ENCODE data around the gene SMYD4.
"Not testable (repeated sequence)": the region's sequence is repeated elsewhere in the genome, so short reads cannot be mapped to it uniquely, and the experiment has no call there.

Gene SMYD4

DNA sequence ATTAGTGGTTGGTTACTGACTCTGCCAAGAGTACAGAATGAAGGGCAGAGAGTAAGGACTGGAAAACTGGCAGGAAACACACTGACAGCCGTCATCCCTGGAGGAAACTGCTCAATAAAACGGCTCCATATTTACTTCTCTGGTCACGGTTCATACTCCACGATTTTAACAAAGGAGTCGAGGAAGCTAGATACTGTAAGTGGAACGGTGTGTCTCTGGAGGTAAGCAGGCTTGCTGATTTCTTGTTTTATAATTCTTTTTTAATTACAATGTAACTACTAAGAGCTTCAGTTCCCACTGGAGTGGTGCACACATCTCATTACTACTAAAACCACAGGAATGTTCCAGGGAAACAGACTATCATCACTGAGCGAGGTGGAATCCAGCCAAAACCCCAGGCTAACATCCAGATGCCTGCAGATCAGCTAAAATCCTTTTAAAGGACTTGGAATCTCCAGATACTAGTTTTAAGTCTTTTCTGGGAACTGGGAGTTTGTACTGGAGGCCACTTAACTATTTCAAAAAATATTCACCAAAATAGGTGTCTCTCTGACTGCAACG is 50.1 kb downstream of the SMYD4 start:
- no peak for DNase-seq (ENCODE audit: low spot score)

GRCh38 chr17:1776857-1777256 is 52.8 kb downstream of the SMYD4 start:
- no peak for DNase-seq (ENCODE audit: low spot score)

DNA sequence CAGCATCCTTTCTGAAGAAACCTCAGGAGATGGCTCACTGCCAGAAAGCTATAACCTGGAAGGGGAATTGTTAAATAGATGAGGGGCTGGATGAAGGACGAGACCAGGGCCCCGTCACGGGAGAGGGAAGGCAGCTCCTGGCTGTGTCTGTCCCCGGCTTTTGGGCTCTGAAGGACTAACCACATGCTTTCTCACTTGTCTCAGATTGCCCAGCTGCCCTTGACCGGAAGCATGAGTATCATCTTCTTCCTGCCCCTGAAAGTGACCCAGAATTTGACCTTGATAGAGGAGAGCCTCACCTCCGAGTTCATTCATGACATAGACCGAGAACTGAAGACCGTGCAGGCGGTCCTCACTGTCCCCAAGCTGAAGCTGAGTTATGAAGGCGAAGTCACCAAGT is 53.4 kb downstream of the SMYD4 start:
- DNase-seq (ENCODE audit: low spot score): no peak

GRCh38 chr17:1774390-1775176 is 55.1 kb downstream of the SMYD4 start:
- DNase-seq (ENCODE audit: low spot score): no peak

- DNase-seq (ENCODE audit: low spot score): no peak
Observed at GRCh38 chr17:1773696-1774181, 56.0 kb downstream of the SMYD4 start.

DNA sequence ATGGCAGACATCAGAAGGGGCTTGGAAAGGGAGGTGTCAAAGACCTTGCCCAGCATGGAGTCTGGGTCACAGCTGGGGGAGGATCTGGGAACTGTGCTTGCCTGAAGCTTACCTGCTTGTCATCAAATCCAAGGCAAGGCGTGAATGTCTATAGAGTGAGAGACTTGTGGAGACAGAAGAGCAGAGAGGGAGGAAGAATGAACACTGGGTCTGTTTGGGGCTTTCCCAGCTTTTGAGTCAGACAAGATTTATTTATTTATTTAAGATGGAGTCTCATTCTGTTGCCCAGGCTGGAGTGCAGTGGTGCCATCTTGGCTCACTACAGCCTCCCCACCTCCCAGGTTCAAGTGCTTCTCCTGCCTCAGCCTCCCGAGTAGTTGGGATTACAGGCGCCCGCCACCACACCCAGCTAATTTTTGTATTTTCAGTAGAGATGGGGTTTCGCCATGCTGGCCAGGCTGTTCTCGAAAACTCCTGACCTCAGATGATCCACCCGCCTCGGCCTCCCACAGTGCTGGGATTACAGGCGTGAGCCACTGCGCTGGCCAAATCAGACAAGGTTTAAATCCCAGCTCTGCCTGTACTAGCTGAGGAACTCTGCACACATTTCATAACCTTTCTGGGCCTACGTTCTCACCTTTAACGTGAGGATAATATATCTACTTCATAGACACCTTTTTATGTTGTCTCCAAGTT is 56.6 kb downstream of the SMYD4 start:
- DNase-seq (ENCODE audit: low spot score): peak; percentile 8

DNA sequence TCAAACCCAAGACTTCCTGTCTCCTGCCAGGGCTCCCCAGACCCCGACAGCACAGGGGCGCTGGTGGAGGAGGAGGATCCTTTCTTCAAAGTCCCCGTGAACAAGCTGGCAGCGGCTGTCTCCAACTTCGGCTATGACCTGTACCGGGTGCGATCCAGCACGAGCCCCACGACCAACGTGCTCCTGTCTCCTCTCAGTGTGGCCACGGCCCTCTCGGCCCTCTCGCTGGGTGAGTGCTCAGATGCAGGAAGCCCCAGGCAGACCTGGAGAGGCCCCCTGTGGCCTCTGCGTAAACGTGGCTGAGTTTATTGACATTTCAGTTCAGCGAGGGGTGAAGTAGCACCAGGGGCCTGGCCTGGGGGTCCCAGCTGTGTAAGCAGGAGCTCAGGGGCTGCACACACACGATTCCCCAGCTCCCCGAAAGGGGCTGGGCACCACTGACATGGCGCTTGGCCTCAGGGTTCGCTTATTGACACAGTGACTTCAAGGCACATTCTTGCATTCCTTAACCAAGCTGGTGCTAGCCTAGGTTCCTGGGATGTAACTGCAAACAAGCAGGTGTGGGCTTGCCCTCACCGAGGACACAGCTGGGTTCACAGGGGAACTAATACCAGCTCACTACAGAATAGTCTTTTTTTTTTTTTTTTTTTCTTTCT is 59.8 kb downstream of the SMYD4 start:
- no peak for DNase-seq (ENCODE audit: low spot score)

DNA sequence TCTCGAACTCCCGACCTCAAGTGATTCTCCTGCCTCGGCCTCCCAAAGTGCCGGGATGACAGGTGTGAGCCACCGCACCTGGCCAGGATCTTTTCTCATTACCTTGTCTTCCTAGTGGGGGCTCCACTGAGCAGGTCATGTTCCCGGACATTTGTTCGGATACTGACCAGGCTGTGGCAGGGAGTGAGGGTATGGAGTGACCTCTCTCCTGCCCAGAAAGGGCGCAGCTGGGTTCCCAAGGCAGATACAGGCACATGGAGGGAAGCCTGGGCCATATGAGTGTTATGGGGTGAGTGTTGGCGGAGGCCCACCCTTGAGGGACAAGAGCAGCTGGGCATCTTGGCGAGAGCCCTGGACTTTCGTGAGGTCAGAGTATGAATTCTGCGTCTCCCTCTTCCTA is 62.3 kb downstream of the SMYD4 start:
- DNase-seq (ENCODE audit: low spot score): no peak

DNA sequence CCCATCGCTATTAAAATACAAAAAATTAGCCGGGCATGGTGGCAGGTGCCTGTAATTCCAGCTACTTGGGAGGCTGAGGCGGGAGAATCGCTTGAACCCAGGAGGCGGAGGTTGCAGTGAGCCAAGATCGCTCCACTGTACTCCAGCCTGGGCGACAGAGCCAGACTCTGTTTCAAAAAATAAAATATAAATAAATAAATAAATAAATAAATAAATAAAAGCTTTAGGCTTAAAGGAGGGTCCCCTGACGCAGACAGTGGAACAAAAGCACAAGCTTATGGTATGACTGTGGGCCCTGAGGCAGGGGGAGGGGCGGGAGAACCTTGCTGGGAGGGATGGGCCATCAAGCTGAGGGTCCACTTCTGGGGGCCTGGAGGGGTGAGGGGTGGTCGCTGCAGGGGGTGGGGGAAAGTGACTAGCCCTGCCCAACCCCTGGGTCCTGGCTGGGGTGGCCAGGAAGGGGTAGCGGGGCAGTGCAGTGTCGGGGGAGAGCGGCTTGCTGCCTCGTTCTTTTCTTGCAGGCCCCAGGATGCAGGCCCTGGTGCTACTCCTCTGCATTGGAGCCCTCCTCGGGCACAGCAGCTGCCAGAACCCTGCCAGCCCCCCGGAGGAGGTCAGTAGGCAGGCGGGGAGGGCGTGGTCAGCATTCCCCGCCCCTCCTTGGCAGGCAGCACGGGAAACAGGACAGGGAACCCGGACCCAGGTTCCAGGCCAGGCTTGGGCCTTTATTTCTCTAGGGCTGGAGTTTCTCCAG is 63.1 kb downstream of the SMYD4 start:
- DNase-seq (ENCODE audit: low spot score): no peak

- DNase-seq (ENCODE audit: low spot score): no peak
Observed at GRCh38 chr17:1765576-1765975, 64.1 kb downstream of the SMYD4 start.

DNA sequence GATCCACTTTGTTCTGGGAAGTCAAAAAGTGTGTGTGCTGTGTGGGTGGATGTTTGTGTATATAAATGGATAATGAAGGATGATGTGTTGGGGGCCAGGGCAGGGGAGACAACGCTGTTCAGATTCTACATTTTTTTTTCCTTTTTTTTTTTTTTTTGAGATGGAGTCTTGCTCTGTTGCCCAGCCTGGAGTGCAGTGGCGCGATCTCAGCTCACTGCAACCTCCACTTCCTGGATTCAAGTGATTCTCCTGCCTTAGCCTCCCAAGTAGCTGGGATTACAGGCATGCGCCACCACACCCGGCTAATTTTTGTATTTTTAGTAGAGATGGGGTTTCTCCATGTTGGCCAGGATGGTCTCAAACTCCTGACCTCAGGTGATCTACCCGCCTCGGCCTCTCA is 65.0 kb downstream of the SMYD4 start:
- DNase-seq (ENCODE audit: low spot score): not testable (repeated sequence)

DNA sequence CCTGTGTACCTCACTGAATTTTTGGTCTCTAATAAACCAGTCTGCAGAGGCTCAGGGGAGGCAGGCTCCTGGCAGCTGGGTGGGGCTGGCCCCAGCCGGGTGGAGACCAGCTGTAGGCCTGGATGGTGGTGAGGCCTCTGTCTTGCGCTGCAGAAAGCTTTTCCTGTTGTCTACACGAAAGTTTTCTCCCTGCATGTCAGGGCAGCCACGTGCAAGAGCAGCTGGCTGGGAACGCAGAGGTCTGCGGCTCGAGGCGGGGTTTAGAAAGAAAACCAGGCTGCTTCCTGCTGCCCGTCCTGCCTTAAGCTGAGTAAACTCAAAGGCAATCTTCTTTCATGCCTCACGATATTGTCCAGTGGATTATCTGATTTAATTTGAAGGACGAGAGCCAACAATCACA is 65.4 kb downstream of the SMYD4 start:
- DNase-seq (ENCODE audit: low spot score): peak; percentile 28

DNA sequence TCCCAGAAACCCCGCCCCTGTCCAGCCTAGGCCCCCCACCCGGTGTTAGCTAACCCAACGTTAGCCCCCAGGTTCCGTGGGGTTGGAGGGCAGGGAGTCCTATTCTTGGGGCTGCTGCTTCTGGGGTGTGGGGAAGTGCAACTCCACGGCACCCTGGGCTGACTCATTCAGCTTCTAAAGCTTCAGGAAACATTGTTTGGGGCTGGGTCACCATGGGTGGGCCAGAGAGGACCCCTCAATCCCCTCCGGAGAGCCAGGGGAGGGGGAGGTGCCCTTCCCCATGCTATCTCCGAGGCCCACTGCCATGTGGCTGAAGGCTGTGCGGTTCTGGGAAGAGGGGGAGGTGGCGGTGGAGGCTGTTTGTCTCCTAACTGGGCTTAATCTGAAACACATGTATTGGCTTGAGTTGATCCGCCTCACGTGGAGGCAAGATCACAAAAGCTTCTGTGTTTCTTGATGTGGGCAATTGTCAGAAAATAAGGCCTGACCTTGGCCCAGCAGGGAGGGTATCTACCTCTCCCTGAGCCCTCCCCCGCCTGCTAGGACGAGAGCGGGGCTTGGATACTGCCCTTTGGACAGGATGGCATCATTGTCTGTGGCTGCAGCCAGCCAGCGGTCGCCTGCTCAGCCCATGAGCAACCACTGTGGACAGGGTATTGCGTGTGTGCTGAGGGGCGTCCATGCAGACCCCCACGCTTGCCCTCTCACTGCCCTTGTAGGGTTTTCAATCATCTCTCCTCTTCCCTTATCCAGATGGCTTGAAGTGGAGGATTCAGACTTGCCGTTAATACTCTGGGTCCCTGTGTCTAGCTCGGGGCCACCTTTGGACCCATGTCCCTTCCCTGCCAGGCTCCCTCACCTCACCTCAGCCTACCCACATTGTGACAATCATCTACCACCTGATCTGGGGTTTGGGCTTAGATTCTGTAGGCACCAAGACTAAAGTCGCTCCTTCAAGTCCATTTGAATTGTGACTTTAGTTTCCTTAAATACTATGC is 66.5 kb downstream of the SMYD4 start:
- DNase-seq (ENCODE audit: low spot score): no peak

DNA sequence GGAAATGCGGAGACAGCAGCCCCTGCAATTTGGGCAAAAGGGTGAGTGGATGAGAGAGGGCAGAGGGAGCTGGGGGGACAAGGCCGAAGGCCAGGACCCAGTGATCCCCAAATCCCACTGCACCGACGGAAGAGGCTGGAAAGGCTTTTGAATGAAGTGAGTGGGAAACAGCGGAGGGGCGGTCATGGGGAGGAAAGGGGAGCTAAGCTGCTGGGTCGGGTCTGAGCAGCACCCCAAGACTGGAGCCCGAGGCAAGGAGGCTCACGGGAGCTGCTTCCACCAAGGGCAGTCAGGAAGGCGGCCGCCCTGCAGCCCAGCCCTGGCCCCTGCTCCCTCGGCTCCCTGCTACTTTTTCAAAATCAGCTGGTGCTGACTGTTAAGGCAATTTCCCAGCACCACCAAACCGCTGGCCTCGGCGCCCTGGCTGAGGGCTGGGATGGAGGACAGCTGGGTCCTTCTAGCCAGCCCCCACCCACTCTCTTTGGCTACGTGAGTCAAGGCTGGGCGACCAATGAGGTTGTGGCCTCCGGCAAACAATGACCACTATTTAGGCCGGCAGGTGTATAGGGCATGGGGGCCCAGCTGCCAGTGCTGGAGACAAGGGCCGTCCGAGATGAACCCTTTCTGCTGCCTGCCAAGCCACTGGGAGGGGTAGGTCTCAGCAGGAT is 67.3 kb downstream of the SMYD4 start:
- DNase-seq (ENCODE audit: low spot score): no peak

DNA sequence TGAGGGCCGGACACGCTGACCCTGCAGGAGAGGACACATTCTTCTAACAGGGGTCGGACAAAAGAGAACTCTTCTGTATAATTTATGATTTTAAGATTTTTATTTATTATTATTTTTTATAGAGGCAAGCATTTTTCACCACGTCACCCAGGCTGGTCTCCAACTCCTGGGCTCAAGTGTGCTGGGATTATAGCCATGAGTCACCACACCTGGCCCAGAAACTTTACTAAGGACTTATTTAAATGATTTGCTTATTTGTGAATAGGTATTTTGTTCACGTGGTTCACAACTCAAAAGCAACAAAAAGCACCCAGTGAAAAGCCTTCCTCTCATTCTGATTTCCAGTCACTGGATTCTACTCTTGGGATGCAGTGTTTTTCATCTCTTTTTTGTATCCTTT is 70.2 kb downstream of the SMYD4 start:
- no peak for DNase-seq (ENCODE audit: low spot score)

- DNase-seq (ENCODE audit: low spot score): no peak
Observed at GRCh38 chr17:1758807-1759206, 70.9 kb downstream of the SMYD4 start.

- no peak for DNase-seq (ENCODE audit: low spot score)
Observed at GRCh38 chr17:1755827-1756262, 73.9 kb downstream of the SMYD4 start.

DNA sequence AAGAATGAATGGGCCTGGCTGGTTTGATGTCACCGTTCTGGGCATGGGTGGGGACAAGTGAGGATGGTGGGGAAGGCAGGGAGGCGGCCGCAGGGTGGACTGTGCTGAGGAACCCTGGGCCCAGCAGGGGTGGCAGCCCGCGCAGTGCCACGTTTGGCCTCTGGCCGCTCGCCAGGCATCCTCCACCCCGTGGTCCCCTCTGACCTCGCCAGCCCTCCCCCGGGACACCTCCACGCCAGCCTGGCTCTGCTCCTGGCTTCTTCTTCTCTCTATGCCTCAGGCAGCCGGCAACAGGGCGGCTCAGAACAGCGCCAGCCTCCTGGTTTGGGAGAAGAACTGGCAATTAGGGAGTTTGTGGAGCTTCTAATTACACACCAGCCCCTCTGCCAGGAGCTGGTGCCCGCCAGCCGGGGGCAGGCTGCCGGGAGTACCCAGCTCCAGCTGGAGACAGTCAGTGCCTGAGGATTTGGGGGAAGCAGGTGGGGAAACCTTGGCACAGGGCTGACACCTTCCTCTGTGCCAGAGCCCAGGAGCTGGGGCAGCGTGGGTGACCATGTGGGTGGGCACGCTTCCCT is 74.4 kb downstream of the SMYD4 start:
- no peak for DNase-seq (ENCODE audit: low spot score)

DNA sequence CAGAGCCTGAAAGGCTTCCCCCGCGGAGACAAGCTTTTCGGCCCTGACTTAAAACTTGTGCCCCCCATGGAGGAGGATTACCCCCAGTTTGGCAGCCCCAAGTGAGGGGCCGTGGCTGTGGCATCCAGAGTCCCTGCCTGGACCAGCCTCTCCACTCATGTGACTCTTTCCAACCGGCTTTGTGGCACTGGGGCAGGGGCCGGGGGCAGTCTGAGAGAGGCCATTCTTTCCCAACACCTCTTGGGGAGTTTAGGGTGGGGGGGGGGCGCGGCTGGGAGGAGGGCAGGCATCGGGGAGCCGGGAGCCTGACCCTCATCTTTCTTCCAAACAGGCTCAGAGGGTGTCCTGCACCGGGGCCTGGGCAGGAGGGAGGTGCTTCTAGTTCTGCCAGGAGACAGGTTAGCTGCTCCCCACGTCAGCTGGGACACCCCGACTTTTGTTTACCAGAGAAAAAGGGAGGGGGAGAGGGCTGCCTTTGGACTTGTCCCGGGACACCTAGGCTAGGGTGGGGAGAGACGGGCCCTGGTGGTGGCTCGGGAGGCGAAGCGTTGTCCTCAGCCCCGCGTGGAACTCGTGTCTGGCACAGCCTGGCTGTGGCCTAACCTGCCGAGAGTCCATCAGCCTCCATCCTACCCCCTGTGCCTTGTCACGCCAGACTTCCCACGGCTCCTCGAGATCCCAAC is 75.1 kb downstream of the SMYD4 start:
- no peak for DNase-seq (ENCODE audit: low spot score)

All from activated CD4-positive, alpha-beta T cell treated with anti-CD3 and anti-CD28 coated beads, Interleukin-2, Interleukin-4, amounts not matched to agents 100 ng/mL and 50 ng/mL, durations not matched to agents 16 hours and 8 hours (primary cell).